Measurements from ENCODE around the gene BRSK2. TPM values are rescaled to one million over a fixed set of nuclear protein-coding genes. Genes with fewer than 3 reads are reported as not detected.

The BRSK2 gene
- total RNA-seq, 1 donor from 2014 or later, result 1.0 TPM

- Histone ChIP-seq H3K27me3 (ENCODE audit: control insufficient read depth in 3 of 3, insufficient read depth in 3 of 3, low read length in 3 of 3) (peaks cover 26 to 63% (median 41%) of the 10 kb centered on the region in 3 donors), H3K36me3 (ENCODE audit: control insufficient read depth in 3 of 3, insufficient read depth in 3 of 3, low read length in 3 of 3) (no peaks in the 10 kb centered on the region), H3K4me3 (ENCODE audit: low read length in 3 of 3) (no peak overlapping the region), H3K27ac (ENCODE audit: low read depth, low read length) (no peak overlapping the region), H3K9me3 (ENCODE audit: control insufficient read depth in 3 of 3, low read length in 3 of 3) (no peaks in the 10 kb centered on the region), H3K4me1 (ENCODE audit: control insufficient read depth in 3 of 3, insufficient read depth in 3 of 3, low read length in 3 of 3) (no peaks in the 10 kb centered on the region), H3K9ac (ENCODE audit: low read depth in 1 of 3, low read length in 3 of 3) (no peak overlapping the region)
Measured at GRCh38 chr11:1401171-1401445, 11.4 kb downstream of the BRSK2 start.

- Histone ChIP-seq H3K9ac (ENCODE audit: low read depth in 1 of 3, low read length in 3 of 3) (no peak overlapping the region), H3K36me3 (ENCODE audit: control insufficient read depth in 3 of 3, insufficient read depth in 3 of 3, low read length in 3 of 3) (no peaks in the 10 kb centered on the region), H3K27me3 (ENCODE audit: control insufficient read depth in 3 of 3, insufficient read depth in 3 of 3, low read length in 3 of 3) (peaks cover 28 to 58% (median 37%) of the 10 kb centered on the region in 3 donors)
Measured at GRCh38 chr11:1401656-1402221, 12.0 kb downstream of the BRSK2 start.

GRCh38 chr11:1402355-1403077 lies 12.8 kb downstream of the BRSK2 start:
- Histone ChIP-seq H3K4me1 (ENCODE audit: control insufficient read depth in 3 of 3, insufficient read depth in 3 of 3, low read length in 3 of 3) (no peaks in the 10 kb centered on the region), H3K9ac (ENCODE audit: low read depth in 1 of 3, low read length in 3 of 3) (no peak overlapping the region), H3K27ac (ENCODE audit: low read depth, low read length) (no peak overlapping the region), H3K4me3 (ENCODE audit: low read length in 3 of 3) (no peak overlapping the region), H3K27me3 (ENCODE audit: control insufficient read depth in 3 of 3, insufficient read depth in 3 of 3, low read length in 3 of 3) (peaks cover 27 to 56% (median 44%) of the 10 kb centered on the region in 3 donors), H3K36me3 (ENCODE audit: control insufficient read depth in 3 of 3, insufficient read depth in 3 of 3, low read length in 3 of 3) (no peaks in the 10 kb centered on the region), H3K9me3 (ENCODE audit: control insufficient read depth in 3 of 3, low read length in 3 of 3) (no peaks in the 10 kb centered on the region)

More at GRCh38 chr11:1401656-1402221, 12.0 kb downstream of the BRSK2 start:
- no peak overlapping the region for H3K27ac ChIP-seq (ENCODE audit: low read depth, low read length)
- H3K4me1 ChIP-seq (ENCODE audit: control insufficient read depth in 3 of 3, insufficient read depth in 3 of 3, low read length in 3 of 3), result no peaks in the 10 kb centered on the region
- H3K9me3 ChIP-seq (ENCODE audit: control insufficient read depth in 3 of 3, low read length in 3 of 3), result no peaks in the 10 kb centered on the region
- H3K4me3 ChIP-seq (ENCODE audit: low read length in 3 of 3), result no peak overlapping the region

- no peak overlapping the region for H3K4me3 ChIP-seq (ENCODE audit: low read length in 3 of 3)
- no peak overlapping the region for H3K9ac ChIP-seq (ENCODE audit: low read depth in 1 of 3, low read length in 3 of 3)
- no peak overlapping the region for H3K27ac ChIP-seq (ENCODE audit: low read depth, low read length)
- H3K36me3 ChIP-seq (ENCODE audit: control insufficient read depth in 3 of 3, insufficient read depth in 3 of 3, low read length in 3 of 3), result no peaks in the 10 kb centered on the region
- no peaks in the 10 kb centered on the region for H3K4me1 ChIP-seq (ENCODE audit: control insufficient read depth in 3 of 3, insufficient read depth in 3 of 3, low read length in 3 of 3)
- H3K27me3 ChIP-seq (ENCODE audit: control insufficient read depth in 3 of 3, insufficient read depth in 3 of 3, low read length in 3 of 3), result peaks cover 27 to 60% (median 44%) of the 10 kb centered on the region in 3 donors
- no peaks in the 10 kb centered on the region for H3K9me3 ChIP-seq (ENCODE audit: control insufficient read depth in 3 of 3, low read length in 3 of 3)
Measured at GRCh38 chr11:1403078-1403620, 13.4 kb downstream of the BRSK2 start.

GRCh38 chr11:1403721-1404460 lies 14.2 kb downstream of the BRSK2 start:
- Histone ChIP-seq H3K9me3 (ENCODE audit: control insufficient read depth in 3 of 3, low read length in 3 of 3) (no peaks in the 10 kb centered on the region), H3K4me1 (ENCODE audit: control insufficient read depth in 3 of 3, insufficient read depth in 3 of 3, low read length in 3 of 3) (no peaks in the 10 kb centered on the region), H3K27ac (ENCODE audit: low read depth, low read length) (no peak overlapping the region), H3K36me3 (ENCODE audit: control insufficient read depth in 3 of 3, insufficient read depth in 3 of 3, low read length in 3 of 3) (no peaks in the 10 kb centered on the region), H3K4me3 (ENCODE audit: low read length in 3 of 3) (no peak overlapping the region), H3K27me3 (ENCODE audit: control insufficient read depth in 3 of 3, insufficient read depth in 3 of 3, low read length in 3 of 3) (peaks cover 27 to 62% (median 45%) of the 10 kb centered on the region in 3 donors), H3K9ac (ENCODE audit: low read depth in 1 of 3, low read length in 3 of 3) (no peak overlapping the region)

GRCh38 chr11:1404461-1405185 lies 14.9 kb downstream of the BRSK2 start:
- Histone ChIP-seq H3K36me3 (ENCODE audit: control insufficient read depth in 3 of 3, insufficient read depth in 3 of 3, low read length in 3 of 3) (no peaks in the 10 kb centered on the region), H3K4me1 (ENCODE audit: control insufficient read depth in 3 of 3, insufficient read depth in 3 of 3, low read length in 3 of 3) (no peaks in the 10 kb centered on the region), H3K9me3 (ENCODE audit: control insufficient read depth in 3 of 3, low read length in 3 of 3) (no peaks in the 10 kb centered on the region), H3K4me3 (ENCODE audit: low read length in 3 of 3) (no peak overlapping the region), H3K27ac (ENCODE audit: low read depth, low read length) (no peak overlapping the region), H3K27me3 (ENCODE audit: control insufficient read depth in 3 of 3, insufficient read depth in 3 of 3, low read length in 3 of 3) (peaks cover 28 to 59% (median 46%) of the 10 kb centered on the region in 3 donors), H3K9ac (ENCODE audit: low read depth in 1 of 3, low read length in 3 of 3) (no peak overlapping the region)

- Histone ChIP-seq H3K9ac (ENCODE audit: low read depth in 1 of 3, low read length in 3 of 3) (no peak overlapping the region), H3K4me3 (ENCODE audit: low read length in 3 of 3) (no peak overlapping the region), H3K27ac (ENCODE audit: low read depth, low read length) (no peak overlapping the region), H3K9me3 (ENCODE audit: control insufficient read depth in 3 of 3, low read length in 3 of 3) (no peaks in the 10 kb centered on the region), H3K36me3 (ENCODE audit: control insufficient read depth in 3 of 3, insufficient read depth in 3 of 3, low read length in 3 of 3) (no peaks in the 10 kb centered on the region), H3K4me1 (ENCODE audit: control insufficient read depth in 3 of 3, insufficient read depth in 3 of 3, low read length in 3 of 3) (no peaks in the 10 kb centered on the region), H3K27me3 (ENCODE audit: control insufficient read depth in 3 of 3, insufficient read depth in 3 of 3, low read length in 3 of 3) (peaks cover 29 to 58% (median 46%) of the 10 kb centered on the region in 3 donors)
Measured at GRCh38 chr11:1405186-1406020, 15.7 kb downstream of the BRSK2 start.

GRCh38 chr11:1406571-1407485 lies 17.1 kb downstream of the BRSK2 start:
- no peaks in the 10 kb centered on the region for H3K4me1 ChIP-seq (ENCODE audit: control insufficient read depth in 3 of 3, insufficient read depth in 3 of 3, low read length in 3 of 3)
- H3K27ac ChIP-seq (ENCODE audit: low read depth, low read length), result no peak overlapping the region
- H3K4me3 ChIP-seq (ENCODE audit: low read length in 3 of 3), result no peak overlapping the region
- H3K36me3 ChIP-seq (ENCODE audit: control insufficient read depth in 3 of 3, insufficient read depth in 3 of 3, low read length in 3 of 3), result no peaks in the 10 kb centered on the region
- H3K9me3 ChIP-seq (ENCODE audit: control insufficient read depth in 3 of 3, low read length in 3 of 3), result no peaks in the 10 kb centered on the region
- H3K27me3 ChIP-seq (ENCODE audit: control insufficient read depth in 3 of 3, insufficient read depth in 3 of 3, low read length in 3 of 3), result peaks cover 38 to 67% (median 43%) of the 10 kb centered on the region in 3 donors
- no peak overlapping the region for H3K9ac ChIP-seq (ENCODE audit: low read depth in 1 of 3, low read length in 3 of 3)

Data from skeletal muscle tissue (tissue), 4 donors.